Cardiac fibroblast (primary cell): ENCODE data around the gene RORC.

Experiments used
- DNase-seq, 2 donors: peaks; one replicate each; pipeline versions ENCODE4 v3.0.0 to v3.0.0-alpha.2; 2010; ENCODE audit warnings: low read depth in 2 of 2
- H3K4me3 ChIP-seq, 2 donors: replicated peaks in 1 of 2; 1 replicate in 1 of 2; 2 replicates in 1 of 2; pipeline ENCODE4 v1.5.1; 2011; ENCODE audit warnings: low read depth in 2 of 2, low read length in 2 of 2, mild to moderate bottlenecking in 2 of 2, moderate library complexity in 1 of 2
- TF ChIP-seq, protein P1 (sequence below): IDR thresholded peaks from one replicate; pipeline ENCODE4 v1.5.1; 2011; ENCODE audit warnings: low read depth, mild to moderate bottlenecking, low read length, inconsistent platforms

Gene RORC

DNA sequence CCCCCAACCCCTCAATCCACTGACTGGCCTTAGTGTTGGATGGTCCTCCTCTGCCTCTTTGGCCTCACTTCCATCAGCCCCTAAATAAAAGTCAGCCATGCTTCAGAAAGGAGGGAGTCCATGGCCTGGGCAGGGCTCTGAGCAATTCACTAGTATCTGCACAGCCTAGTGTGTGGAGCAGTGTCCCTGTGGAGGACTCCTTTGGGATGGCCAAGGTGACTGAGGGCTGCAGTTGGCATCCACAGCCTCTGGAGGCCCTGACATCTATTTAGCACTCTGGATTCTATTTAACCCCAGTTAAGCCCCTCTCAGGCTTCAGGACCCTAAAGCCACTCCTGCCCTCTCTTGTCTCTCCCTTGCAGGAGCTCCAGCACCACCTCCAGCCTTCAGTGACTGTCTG is 18.3 kb upstream of the RORC start:
- no peak overlapping the region for H3K4me3 ChIP-seq
- no peak for DNase-seq
- TF ChIP-seq, protein P1, sequence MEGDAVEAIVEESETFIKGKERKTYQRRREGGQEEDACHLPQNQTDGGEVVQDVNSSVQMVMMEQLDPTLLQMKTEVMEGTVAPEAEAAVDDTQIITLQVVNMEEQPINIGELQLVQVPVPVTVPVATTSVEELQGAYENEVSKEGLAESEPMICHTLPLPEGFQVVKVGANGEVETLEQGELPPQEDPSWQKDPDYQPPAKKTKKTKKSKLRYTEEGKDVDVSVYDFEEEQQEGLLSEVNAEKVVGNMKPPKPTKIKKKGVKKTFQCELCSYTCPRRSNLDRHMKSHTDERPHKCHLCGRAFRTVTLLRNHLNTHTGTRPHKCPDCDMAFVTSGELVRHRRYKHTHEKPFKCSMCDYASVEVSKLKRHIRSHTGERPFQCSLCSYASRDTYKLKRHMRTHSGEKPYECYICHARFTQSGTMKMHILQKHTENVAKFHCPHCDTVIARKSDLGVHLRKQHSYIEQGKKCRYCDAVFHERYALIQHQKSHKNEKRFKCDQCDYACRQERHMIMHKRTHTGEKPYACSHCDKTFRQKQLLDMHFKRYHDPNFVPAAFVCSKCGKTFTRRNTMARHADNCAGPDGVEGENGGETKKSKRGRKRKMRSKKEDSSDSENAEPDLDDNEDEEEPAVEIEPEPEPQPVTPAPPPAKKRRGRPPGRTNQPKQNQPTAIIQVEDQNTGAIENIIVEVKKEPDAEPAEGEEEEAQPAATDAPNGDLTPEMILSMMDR, result no peak

DNA sequence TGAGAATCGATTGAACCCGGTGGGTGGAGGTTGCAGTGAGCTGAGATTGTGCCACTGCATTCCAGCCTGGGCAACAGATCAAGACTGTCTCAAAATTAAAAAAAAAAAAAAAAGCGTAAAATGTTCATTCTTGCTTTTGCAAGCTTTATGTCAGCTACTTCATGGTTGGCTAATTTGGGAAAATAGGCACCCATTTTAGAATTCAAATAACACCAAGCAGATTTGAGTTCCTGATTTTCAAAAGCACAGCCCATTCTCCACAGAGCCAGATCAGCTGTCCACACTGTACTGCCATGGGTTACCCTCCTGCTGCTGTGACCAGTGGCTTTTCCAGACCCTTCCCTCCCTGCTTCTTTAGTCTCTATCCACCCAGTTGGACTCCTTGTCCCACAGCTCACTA is 17.5 kb upstream of the RORC start:
- TF ChIP-seq, protein P1, result no peak
- H3K4me3 ChIP-seq, result no peak overlapping the region
- no peak for DNase-seq

DNA sequence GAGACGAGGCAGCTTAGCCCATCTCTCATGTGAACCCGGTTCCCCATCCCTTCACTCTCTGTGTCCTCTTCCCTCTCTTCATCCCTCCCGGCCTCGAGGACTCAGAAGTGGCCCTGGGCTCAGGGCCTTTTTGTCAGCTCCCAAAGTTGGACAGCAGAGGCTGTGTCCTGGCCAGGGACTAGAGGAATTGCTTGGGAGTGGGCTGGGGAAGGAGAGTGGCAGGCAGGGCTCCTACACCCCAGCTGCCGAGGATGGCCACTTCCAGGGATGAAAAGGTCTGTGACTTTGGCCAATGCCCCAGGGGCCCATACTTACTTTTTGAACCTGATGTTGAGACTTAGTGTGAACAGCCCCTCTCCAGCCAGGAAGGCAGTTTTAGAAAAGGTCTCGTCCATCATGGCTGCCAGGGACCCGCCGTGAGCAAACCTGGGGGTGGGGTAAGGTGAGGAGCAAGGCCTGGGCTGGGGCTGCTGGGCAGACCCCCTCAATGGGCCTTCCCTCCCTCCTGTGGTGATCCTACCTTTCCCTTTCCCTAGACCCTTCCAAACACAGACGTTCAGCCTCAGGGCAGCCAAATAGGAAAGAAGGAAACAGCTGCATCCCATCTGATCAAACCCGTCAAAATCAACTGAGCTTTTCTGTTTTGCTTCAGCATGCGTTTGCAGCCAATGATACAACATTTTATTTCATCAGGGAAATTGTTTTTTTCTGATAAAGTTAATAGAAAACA is 16.4 kb upstream of the RORC start:
- TF ChIP-seq, protein P1, result no peak
- H3K4me3 ChIP-seq, result no peak overlapping the region
- DNase-seq, result peak in 1 of 2 donors; percentile 49

DNA sequence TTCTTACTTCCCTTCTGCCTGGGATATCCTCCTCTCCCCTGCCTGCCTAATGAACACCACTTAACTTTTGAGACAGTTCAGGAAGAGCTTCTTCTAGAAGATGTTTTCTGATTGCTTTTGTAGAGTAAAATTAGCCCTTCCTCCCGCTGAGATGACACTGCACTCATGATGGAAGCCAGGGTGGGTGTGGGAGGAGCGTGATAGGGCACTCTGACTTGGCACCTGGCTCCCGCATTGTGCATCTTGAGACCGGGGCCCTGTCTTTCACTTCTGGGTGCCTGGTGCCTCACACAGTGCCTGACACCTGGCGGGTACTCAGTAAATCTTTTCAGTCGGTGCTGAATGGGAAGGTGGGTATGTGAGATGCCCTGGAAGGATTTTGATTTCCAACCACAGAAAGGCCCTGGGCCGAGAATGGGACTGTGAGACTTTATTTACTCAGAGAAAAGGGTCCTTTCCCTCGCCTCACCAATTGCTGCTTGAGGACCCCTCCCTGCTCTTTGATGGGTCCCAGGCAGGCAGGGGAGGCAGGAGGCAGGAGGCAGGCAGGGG is 15.2 kb upstream of the RORC start:
- TF ChIP-seq, protein P1, result no peak
- no peak for DNase-seq

DNA sequence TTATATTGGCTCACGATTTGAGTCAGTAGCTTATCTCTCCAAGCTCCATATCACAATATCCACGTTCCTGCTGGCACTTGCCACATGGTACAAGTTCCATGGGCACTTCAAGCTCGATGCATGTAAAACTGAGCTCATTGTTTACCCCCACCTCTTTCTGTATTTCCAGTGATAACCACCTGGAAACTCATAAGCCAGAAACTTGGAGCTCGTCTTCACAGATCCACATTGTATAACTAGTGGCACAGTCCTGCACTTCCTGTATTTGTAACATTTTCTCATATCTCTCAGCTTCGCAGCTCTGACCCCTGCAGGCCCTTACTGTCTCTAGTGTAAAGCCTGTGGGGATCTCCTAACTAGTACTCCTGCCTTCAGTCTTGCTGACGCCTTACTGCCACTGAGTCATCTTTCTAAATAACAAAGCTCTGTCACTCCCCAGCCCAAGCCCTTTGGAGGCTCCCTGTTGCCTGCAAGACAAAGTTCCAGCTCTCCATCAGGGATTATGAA is 14.5 kb upstream of the RORC start:
- DNase-seq, result peak; percentile 51 to 75
- H3K4me3 ChIP-seq, result no peak overlapping the region
- TF ChIP-seq, protein P1, result peak; percentile 27

More for the DNA sequence above, 15.2 kb upstream of the RORC start:
- no peak overlapping the region for H3K4me3 ChIP-seq

DNA sequence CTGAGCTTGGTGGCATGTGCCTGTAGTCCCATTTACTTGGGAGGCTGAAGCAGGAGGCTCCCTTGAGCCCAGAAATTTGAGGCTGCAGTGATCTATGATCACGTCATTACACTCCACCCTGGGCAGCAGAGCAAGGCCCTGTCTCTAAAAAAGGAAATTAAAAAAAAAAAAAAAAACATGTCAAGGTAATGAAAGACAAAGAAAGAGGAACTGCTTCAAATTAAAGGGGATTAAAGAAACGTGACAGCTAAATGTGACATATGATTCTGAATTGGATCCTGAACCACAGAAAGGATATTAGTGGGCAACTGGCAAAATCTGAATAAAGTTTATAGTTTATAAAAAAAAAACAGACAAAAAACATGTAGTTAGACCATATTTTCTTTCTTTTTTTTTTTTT is 11.8 kb upstream of the RORC start:
- H3K4me3 ChIP-seq, result no peak overlapping the region
- TF ChIP-seq, protein P1, result no peak
- DNase-seq, result no peak
